GM19455 (cell line): ENCODE results near the gene AKT1S1.

Experiments
- ATAC-seq: cut with Tn5 transposase; IDR thresholded peaks from one replicate; pipeline ENCODE4 v1.9.1; 2021; ENCODE audit not compliant: unreplicated experiment

Gene AKT1S1

GRCh38 chr19:49883094-49883493, 5.9 kb upstream of the AKT1S1 start:
- ATAC-seq: no peak

DNA sequence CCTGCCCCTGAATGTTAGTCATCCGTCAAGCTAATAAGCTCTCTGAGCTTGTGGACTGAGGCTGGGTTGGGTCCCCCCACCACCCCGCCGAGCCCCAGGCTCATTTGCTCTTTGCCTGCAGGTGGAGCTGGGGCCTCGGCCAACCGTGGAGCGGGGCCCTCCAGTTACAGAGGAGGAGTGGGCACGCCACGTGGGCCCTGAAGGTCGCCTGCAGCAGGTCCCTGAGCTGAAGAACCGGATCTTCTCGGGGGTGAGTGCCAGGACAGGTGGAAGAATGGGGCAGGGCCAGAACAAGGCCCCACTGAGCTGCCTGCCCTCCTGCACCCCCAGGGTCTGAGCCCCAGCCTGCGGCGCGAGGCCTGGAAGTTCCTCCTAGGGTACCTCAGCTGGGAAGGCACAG, 5.5 kb upstream of the AKT1S1 start:
- ATAC-seq: no peak

DNA sequence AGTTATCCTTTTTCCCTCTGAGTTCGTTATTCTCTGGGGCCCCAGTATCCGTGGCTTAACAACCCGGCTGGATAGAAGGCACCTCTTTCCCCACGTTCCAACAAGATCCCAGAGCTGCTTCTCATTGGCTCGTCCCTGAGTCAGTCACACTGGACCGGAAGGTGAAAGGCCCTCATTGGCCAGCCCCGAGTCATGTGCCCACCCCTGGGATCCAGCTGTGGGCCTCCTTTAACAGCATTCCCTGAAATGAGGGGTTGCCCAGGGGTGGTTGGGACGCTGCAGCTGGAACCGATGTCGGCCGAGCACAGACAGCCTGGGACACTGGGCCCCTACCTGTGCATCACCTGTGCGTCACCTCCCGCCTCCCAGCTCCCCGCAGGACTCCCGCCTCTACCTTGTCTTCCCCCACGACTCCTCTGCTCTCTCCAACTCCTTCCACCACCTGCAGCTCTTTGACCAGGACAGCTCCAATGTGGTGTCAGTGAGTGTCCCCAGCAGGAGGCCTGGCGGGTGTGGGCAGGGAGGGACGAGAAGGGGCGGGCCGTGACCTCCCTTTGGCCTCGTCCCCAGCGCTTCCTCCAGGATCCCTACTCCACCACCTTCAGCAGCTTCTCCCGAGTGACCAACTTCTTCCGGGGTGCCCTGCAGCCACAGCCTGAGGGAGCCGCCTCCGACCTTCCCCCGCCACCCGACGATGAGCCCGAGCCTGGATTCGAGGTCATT, 4.7 kb upstream of the AKT1S1 start:
- ATAC-seq: no peak

DNA sequence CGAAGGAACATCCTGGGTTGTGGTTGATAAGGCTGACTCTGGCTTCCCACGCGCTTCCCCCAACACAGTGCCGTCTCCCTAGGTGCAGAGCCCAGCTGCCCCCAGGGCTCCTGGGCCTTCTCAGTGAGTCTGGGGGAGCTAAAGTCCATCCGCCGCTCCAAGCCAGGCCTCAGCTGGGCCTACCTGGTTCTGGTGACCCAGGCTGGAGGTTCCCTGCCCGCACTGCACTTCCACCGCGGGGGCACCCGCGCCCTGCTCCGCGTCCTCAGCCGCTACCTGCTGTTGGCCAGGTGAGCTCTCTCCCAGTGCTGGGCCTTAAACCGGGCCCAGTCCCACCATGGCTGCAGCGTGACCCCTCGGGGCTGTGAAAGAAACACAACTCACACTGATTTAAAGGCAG, 4.0 kb upstream of the AKT1S1 start:
- no peak for ATAC-seq

GRCh38 chr19:49880162-49880869, 3.2 kb upstream of the AKT1S1 start:
- no peak for ATAC-seq

- ATAC-seq: no peak
These were observed 2.2 kb upstream of the AKT1S1 start for GRCh38 chr19:49879243-49879963.

GRCh38 chr19:49878744-49879070, 1.6 kb upstream of the AKT1S1 start:
- no peak for ATAC-seq

- peak; percentile 41 for ATAC-seq
These were observed 956 bp upstream of the AKT1S1 start for GRCh38 chr19:49877879-49878743.

DNA sequence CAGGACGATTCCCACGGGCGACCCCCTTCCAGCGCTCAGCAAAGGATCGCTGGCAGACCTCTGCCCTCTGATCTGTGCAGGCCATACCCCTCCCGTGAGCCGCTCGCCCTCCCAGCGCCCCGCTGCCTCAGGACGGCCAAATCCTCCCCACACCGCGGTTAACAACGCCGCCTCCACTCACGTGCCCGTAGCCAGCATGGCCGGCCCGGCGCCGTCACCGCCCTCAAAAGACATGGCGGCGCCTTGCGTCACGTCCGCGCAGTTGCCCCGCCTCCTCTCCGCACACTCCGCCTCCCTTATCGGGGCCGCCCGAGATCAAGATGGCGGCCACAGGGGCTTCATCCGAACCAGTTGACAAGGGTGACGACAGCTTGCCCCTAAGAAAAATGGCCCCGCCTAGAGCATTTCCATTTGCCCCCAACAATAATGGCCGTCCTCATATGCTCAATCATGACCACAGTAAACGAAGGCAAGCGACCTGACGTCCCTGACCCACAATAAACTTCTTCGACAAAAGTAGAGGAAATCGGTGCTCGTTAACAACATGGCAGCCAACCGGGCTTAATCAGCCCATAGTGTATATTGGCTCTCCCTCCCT, 634 bp downstream of the AKT1S1 start:
- ATAC-seq: peak; percentile 47

GRCh38 chr19:49875857-49876421, 1.2 kb downstream of the AKT1S1 start:
- ATAC-seq: no peak

- ATAC-seq: no peak
These were observed 2.0 kb downstream of the AKT1S1 start for GRCh38 chr19:49875177-49875576.

- ATAC-seq: no peak
These were observed 2.5 kb downstream of the AKT1S1 start for GRCh38 chr19:49874503-49875157.

- no peak for ATAC-seq
These were observed 3.3 kb downstream of the AKT1S1 start for GRCh38 chr19:49873834-49874233.

DNA sequence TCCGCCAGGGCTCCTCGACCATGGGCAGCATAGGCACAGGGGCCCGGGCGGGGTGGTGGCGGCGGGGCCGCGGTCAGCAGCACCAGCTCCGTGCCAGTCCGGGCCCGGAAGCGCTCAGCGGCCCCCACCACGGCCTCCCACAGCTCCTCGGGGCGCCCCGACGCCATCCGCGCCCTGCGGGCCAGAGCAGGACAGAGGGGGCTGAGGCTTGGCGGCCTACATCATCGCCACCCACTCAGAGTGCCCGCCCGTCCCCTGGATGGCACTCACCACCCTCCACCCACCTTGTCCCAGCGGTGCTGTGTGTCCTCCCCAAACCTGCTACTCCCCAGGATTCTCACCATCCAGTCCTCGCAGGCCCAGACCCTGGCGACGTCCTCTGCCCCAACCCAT, 4.0 kb downstream of the AKT1S1 start:
- ATAC-seq: no peak

- no peak for ATAC-seq
These were observed 4.7 kb downstream of the AKT1S1 start for GRCh38 chr19:49872245-49873128.

DNA sequence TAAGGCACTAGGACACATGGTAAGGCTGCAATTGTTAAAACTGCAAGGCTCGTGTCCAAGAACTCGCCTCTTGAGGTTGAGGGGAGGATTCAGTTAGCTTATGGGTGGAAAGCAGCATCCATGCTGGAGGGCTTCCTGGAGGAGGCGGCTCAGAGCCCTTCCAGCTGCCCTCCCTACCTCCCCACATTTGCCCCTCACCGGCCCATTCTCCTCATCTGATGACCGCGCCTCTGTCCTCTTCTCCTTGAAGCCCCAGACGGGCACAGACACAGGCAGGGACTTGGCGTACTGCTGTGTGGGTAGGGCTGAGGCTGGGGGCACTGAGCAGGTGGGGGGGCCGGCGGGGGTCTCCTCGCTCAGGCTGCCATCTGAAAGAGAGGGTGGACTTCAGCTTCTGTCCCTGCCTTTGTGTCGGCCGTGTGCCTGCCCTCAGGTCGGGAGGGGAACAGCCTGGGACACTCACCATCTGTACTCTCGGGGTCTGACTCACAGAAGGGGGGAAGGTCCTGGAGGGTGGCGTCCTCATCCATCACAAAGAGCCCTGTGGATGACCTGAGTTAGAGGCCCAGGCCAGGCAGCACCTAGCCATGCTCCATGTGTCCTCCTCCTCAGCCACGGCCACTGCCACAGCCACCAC, 5.7 kb downstream of the AKT1S1 start:
- ATAC-seq: no peak

GRCh38 chr19:49870309-49870901, 6.8 kb downstream of the AKT1S1 start:
- ATAC-seq: no peak
